Breast epithelium (tissue), 3 donors: ENCODE measurements around the gene PLPPR3.
A peak's percentile ranks its signal among the peaks of the same experiment; 100 is the strongest.

Experiments used
- CTCF ChIP-seq, 3 donors: fragments of 450-650 bp; IDR thresholded peaks; one replicate each; pipeline ENCODE4 v1.5.1; 2016 to 2017; ENCODE audit warnings: antibody characterized with exemption in 3 of 3, mild to moderate bottlenecking in 3 of 3, moderate library complexity in 3 of 3
- POLR2A ChIP-seq: fragments of 450-650 bp; IDR thresholded peaks from one replicate; pipeline ENCODE4 v1.6.1; 2016; ENCODE audit warnings: antibody characterized with exemption, mild to moderate bottlenecking, moderate library complexity
- POLR2AphosphoS5 ChIP-seq, 3 donors: sonication (generic); formaldehyde crosslinking; IDR thresholded peaks; one replicate each; pipeline ENCODE4 v1.6.1; 2017; ENCODE audit warnings: antibody characterized with exemption in 3 of 3

- TF ChIP-seq POLR2A = no peak
- peak; percentile 41 to 78 (median 56) for TF ChIP-seq POLR2AphosphoS5 (IDR thresholded peaks at IDR 0.05)
- TF ChIP-seq CTCF (IDR thresholded peaks at IDR 0.05) = no peak
Measured at GRCh38 chr19:778910-779653, 42.7 kb downstream of the PLPPR3 start.
